ENCODE data around the gene KMT2B.

The KMT2B gene

GRCh38 chr19:35734889-35735288, 17.1 kb downstream of the KMT2B start:
- no peak for TF ChIP-seq CTCF (IDR thresholded peaks at IDR 0.05; ENCODE audit: low read depth, low read length)

GRCh38 chr19:35736913-35737886, 19.4 kb downstream of the KMT2B start:
- no peaks in the 10 kb centered on the region for H3K27me3 ChIP-seq (ENCODE audit: insufficient read depth, low read depth, severe bottlenecking)

More at GRCh38 chr19:35734889-35735288, 17.1 kb downstream of the KMT2B start:
- Histone ChIP-seq H3K36me3 (peaks cover 85% of the 10 kb centered on the region), H3K27ac (peak overlapping the region; percentile 51), H3K9me3 (ENCODE audit: severe bottlenecking) (no peaks in the 10 kb centered on the region), H3K4me3 (ENCODE audit: low read depth, low read length) (no peak overlapping the region), H3K27me3 (ENCODE audit: insufficient read depth, low read depth, severe bottlenecking) (no peaks in the 10 kb centered on the region)
- DNase-seq = no peak

GRCh38 chr19:35738021-35738886, 20.5 kb downstream of the KMT2B start:
- TF ChIP-seq CTCF (IDR thresholded peaks at IDR 0.05; ENCODE audit: low read depth, low read length) = no peak
- no peaks in the 10 kb centered on the region for H3K27me3 ChIP-seq (ENCODE audit: insufficient read depth, low read depth, severe bottlenecking)
- H3K27ac ChIP-seq = no peak overlapping the region
- peaks cover 61% of the 10 kb centered on the region for H3K36me3 ChIP-seq
- no peak for DNase-seq
- no peaks in the 10 kb centered on the region for H3K9me3 ChIP-seq (ENCODE audit: severe bottlenecking)
- no peak overlapping the region for H3K4me3 ChIP-seq (ENCODE audit: low read depth, low read length)

More at GRCh38 chr19:35736913-35737886, 19.4 kb downstream of the KMT2B start:
- H3K4me3 ChIP-seq (ENCODE audit: low read depth, low read length) = no peak overlapping the region
- H3K27ac ChIP-seq = no peak overlapping the region
- no peak for TF ChIP-seq CTCF (IDR thresholded peaks at IDR 0.05; ENCODE audit: low read depth, low read length)
- no peaks in the 10 kb centered on the region for H3K9me3 ChIP-seq (ENCODE audit: severe bottlenecking)
- no peak for DNase-seq
- peaks cover 63% of the 10 kb centered on the region for H3K36me3 ChIP-seq

- H3K27me3 ChIP-seq (ENCODE audit: insufficient read depth, low read depth, severe bottlenecking) = no peaks in the 10 kb centered on the region
- DNase-seq = no peak
- H3K36me3 ChIP-seq = peaks cover 55% of the 10 kb centered on the region
- no peak overlapping the region for H3K4me3 ChIP-seq (ENCODE audit: low read depth, low read length)
- no peak for TF ChIP-seq CTCF (IDR thresholded peaks at IDR 0.05; ENCODE audit: low read depth, low read length)
- H3K9me3 ChIP-seq (ENCODE audit: severe bottlenecking) = no peaks in the 10 kb centered on the region
- H3K27ac ChIP-seq = no peak overlapping the region
These were observed 21.1 kb downstream of the KMT2B start for GRCh38 chr19:35738887-35739229.

- H3K4me3 ChIP-seq (ENCODE audit: low read depth, low read length) = peak overlapping the region; percentile 72
- no peak for TF ChIP-seq CTCF (IDR thresholded peaks at IDR 0.05; ENCODE audit: low read depth, low read length)
- no peaks in the 10 kb centered on the region for H3K27me3 ChIP-seq (ENCODE audit: insufficient read depth, low read depth, severe bottlenecking)
- peak overlapping the region; percentile 79 for H3K27ac ChIP-seq
- no peaks in the 10 kb centered on the region for H3K9me3 ChIP-seq (ENCODE audit: severe bottlenecking)
- peaks cover 49% of the 10 kb centered on the region for H3K36me3 ChIP-seq
- no peak for DNase-seq
These were observed 21.7 kb downstream of the KMT2B start for GRCh38 chr19:35739275-35740107.

Measured in WERI-Rb-1 (cell line).